ENCODE results near the gene ANKFY1. TPM values are rescaled to one million over a fixed set of nuclear protein-coding genes. Genes with fewer than 3 reads are reported as not detected.

Gene ANKFY1
- total RNA-seq, 4 donors from 2014 or later = 36.8 to 55.0 (median 40.9) TPM

DNA sequence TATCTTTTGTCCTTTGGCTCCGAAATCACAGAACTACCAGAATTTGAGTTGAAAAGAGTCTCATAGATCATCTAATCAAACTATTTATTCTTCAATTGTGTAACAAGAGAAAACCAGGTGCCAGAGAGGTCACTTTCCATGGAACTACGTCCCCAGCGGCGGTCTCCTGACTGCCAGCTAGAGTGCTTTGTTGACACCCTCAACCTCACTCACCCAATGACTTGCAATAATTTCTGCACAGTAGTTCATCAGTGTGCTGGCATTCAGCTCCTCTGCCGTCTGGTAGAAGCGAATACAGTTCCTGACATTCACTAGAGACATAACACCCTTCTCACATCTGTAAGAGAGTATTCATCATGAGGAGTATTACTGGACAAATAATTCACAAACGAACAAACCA lies 54.2 kb downstream of the ANKFY1 start:
- TF ChIP-seq, protein P1, sequence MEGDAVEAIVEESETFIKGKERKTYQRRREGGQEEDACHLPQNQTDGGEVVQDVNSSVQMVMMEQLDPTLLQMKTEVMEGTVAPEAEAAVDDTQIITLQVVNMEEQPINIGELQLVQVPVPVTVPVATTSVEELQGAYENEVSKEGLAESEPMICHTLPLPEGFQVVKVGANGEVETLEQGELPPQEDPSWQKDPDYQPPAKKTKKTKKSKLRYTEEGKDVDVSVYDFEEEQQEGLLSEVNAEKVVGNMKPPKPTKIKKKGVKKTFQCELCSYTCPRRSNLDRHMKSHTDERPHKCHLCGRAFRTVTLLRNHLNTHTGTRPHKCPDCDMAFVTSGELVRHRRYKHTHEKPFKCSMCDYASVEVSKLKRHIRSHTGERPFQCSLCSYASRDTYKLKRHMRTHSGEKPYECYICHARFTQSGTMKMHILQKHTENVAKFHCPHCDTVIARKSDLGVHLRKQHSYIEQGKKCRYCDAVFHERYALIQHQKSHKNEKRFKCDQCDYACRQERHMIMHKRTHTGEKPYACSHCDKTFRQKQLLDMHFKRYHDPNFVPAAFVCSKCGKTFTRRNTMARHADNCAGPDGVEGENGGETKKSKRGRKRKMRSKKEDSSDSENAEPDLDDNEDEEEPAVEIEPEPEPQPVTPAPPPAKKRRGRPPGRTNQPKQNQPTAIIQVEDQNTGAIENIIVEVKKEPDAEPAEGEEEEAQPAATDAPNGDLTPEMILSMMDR (IDR thresholded peaks at IDR 0.05; ENCODE audit: low read depth) = no peak

DNA sequence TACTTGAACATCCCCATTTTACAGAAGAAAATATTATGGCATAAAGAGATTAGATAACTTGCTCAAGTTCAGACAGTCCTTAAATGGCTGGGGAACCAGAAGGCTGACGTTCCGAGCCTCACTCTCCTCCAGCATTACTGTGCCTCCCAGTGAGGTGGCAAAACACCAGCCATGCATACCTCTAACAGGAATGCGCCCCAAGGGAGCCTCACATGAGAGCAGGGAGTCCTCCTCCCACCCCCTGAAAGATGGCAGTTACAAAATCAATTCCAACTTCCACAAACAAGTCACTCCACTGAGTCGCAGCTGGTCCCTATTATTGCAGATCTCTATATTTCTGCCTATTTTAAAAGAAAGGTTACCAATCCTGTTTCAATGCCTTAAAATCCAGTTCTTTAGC lies 55.5 kb downstream of the ANKFY1 start:
- TF ChIP-seq, protein P1 (IDR thresholded peaks at IDR 0.05; ENCODE audit: low read depth) = no peak

DNA sequence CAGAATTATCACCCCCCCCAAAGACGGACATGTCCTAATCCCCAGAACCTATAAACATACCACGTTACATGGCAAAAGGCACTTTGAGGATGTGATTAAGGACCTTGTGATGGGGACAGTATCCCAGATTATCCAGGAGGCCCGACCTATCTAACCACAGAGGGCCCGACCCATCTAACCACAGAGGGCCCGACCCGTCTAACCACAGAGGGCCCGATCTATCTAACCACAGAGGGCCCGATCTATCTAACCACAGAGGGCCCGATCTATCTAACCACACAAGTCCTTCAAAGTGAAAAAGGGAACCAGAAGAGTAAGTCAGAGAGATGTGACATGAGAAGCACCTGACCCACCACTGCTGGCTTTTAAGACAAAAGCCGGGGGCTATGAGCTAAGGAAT lies 56.8 kb downstream of the ANKFY1 start:
- TF ChIP-seq, protein P1 (IDR thresholded peaks at IDR 0.05; ENCODE audit: low read depth) = no peak

DNA sequence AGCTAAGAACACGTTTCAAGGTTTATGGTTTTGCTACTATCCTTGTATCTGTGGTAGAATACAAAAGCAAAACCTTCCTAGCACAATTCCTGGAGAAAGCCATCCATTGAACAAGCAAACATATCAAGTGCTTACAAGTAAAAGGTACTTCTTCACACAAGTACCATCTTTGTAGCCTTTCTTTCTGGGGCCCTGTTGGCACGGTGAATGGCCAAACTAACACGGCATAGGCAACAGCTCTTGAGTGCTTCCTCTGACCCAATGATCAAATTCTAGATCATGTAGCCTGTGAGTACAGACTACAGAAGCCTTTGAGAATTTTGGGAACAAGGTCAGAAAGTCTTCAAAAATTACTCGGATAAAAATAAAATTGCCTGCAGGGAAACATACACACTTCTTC lies 57.9 kb downstream of the ANKFY1 start:
- TF ChIP-seq, protein P1 (IDR thresholded peaks at IDR 0.05; ENCODE audit: low read depth) = no peak

DNA sequence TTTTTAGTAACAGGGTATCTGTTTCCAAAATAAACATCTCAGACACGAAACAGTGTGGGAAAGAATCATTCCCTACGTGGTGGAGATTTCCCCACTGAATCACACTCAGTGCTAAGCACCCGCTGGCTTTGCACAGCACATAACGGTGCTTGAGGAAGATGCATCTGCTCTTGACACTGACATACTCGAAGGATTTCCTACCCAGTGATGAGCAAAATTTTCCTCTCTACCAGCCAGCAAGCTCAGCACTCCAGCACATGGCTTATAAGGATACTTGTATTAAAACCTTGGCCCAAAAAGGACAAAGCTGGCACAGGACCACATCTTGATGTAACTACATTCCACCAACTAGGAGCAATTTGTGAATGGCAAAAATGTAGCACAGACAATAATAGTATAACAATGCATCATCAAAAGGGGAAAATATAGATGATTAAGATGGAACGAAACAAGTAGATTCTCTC lies 59.0 kb downstream of the ANKFY1 start:
- TF ChIP-seq, protein P1 (IDR thresholded peaks at IDR 0.05; ENCODE audit: low read depth) = no peak

DNA sequence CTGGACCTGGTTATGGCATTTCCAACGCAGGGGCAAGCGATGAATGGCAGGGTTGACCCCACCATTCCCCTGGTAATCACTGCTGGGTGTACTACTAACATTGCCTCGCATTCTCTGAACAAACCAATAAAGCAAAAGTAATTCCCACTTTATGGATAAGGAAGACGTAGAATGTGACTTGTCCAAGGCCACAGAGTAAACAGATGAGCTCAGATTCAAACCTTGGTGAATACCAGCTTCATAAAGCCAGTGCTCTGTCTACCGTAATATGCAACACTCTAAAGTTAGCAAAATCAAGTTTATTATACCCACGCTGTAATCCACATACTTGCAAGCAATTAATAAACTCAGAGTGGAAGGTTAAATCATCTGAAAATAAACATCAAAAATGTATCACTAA lies 59.6 kb downstream of the ANKFY1 start:
- TF ChIP-seq, protein P1 (IDR thresholded peaks at IDR 0.05; ENCODE audit: low read depth) = no peak

DNA sequence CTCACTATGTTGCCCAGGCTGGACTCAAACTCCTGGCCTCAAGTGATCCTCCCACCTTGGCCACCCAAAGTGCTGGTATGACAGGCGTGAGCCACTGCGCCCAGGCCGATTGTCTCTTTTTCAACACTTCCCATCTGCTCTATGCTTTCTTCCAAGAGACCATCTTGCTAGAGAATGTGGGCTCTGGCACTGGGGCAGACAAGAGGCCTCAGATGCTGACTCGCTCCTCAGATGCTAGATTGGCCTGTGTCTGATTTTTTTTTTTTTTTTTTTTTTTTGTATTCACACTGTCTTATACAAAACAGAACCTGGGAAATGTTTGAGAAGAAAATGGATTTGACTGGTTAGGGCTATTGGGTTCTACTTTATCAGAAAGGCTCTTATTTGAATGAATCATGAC lies 62.6 kb downstream of the ANKFY1 start:
- TF ChIP-seq, protein P1 (IDR thresholded peaks at IDR 0.05; ENCODE audit: low read depth) = no peak
